Endothelial cell of umbilical vein (primary cell): ENCODE data around the gene NFILZ. TPM values are rescaled to one million over a fixed set of nuclear protein-coding genes. Genes with fewer than 3 reads are reported as not detected.

ENCODE experiments used
- BruUV-seq: library from RNA; stranded (reverse); fragments of 400-500 nt; replicated peaks from 2 replicates; lab custom pipeline; 2021; lab: Mats Ljungman, UMichigan
- CTCF ChIA-PET: fragments of 300-600, 350-600 bp; sonication (Branson Sonifier 250); formaldehyde crosslinking; loops from one replicate; lab custom pipeline; 2021; ENCODE audit warnings: antibody characterized with exemption, inconsistent platforms; lab: Charles Lee
- POLR2A ChIA-PET: fragments of 300-600, 350-600 bp; sonication (Branson Sonifier 250); formaldehyde crosslinking; loops from one replicate; lab custom pipeline; 2021; ENCODE audit warnings: antibody characterized with exemption, inconsistent platforms; lab: Charles Lee
- DNase-seq: peaks from one replicate; pipeline ENCODE4 v3.0.0-alpha.2; 2011; ENCODE audit warnings: low read depth, low spot score
- FAIRE-seq: peaks from 2 replicates; lab custom pipeline; 2011; peaks lifted over from hg19 to GRCh38; lab: Jason Lieb, UNC
- H2AFZ ChIP-seq: 2 replicates; pipeline ENCODE4 v1.6.0; 2012; ENCODE audit warnings: low read depth, low read length, control low read depth, inconsistent platforms
- H3K27ac ChIP-seq: 2 replicates; pipeline ENCODE4 v1.5.1; 2011; ENCODE audit warnings: low read depth, mild to moderate bottlenecking, control low read depth, low read length, moderate library complexity; ENCODE audit not compliant: insufficient read depth
- H3K27me3 ChIP-seq, 2 experiments: 2 replicates each; pipeline versions ENCODE4 v1.6.0 to v1.6.1; 2011; ENCODE audit warnings: low read length in 2 of 2, mixed read lengths in 1 of 2; ENCODE audit not compliant: control insufficient read depth in 2 of 2, insufficient read depth in 2 of 2
- H3K36me3 ChIP-seq, 2 experiments: 2 replicates in 1 of 2; 3 replicates in 1 of 2; pipeline ENCODE4 v1.5.1; 2011; ENCODE audit warnings: low read length in 2 of 2, mild to moderate bottlenecking in 1 of 2, moderate library complexity in 1 of 2; ENCODE audit not compliant: control insufficient read depth in 2 of 2, insufficient read depth in 2 of 2; ENCODE audit errors: extremely low read depth in 1 of 2
- H3K4me1 ChIP-seq: 3 replicates; pipeline ENCODE4 v1.5.1; 2011; ENCODE audit warnings: mild to moderate bottlenecking, low read length; ENCODE audit not compliant: control insufficient read depth, insufficient read depth; ENCODE audit errors: extremely low read depth
- H3K4me2 ChIP-seq: 2 replicates; pipeline ENCODE4 v1.6.1; 2011; ENCODE audit warnings: low read length, control low read depth, mixed read lengths; ENCODE audit not compliant: insufficient read depth
- H3K4me3 ChIP-seq, 3 experiments: fragments of 200-600 bp in 1 of 3; sonication (generic), shearing (Covaris generic) in 1 of 3; replicated peaks in 1 of 3; 2 replicates each; pipeline ENCODE4 v1.5.1; 2011 to 2016; ENCODE audit warnings: control low read depth in 3 of 3, low read length in 3 of 3, mild to moderate bottlenecking in 2 of 3, inconsistent platforms in 1 of 3, low read depth in 1 of 3, moderate library complexity in 1 of 3; ENCODE audit not compliant: insufficient read depth in 1 of 3
- H3K79me2 ChIP-seq: 2 replicates; pipeline ENCODE4 v1.6.0; 2012; ENCODE audit warnings: low read length, inconsistent platforms; ENCODE audit not compliant: control insufficient read depth, insufficient read depth
- H3K9ac ChIP-seq: replicated peaks from 2 replicates; pipeline ENCODE3; 2011; ENCODE audit warnings: low read length, control low read depth; ENCODE audit not compliant: insufficient read depth; ENCODE audit errors: extremely low read depth
- H3K9me1 ChIP-seq: replicated peaks from 3 replicates; pipeline ENCODE4 v1.6.0; 2011; ENCODE audit warnings: mild to moderate bottlenecking, low read length; ENCODE audit not compliant: control insufficient read depth, insufficient read depth; ENCODE audit errors: extremely low read depth
- H3K9me3 ChIP-seq: replicated peaks from 2 replicates; pipeline ENCODE4 v1.5.1; 2012; ENCODE audit warnings: low read length, inconsistent platforms; ENCODE audit not compliant: control insufficient read depth, insufficient read depth
- H4K20me1 ChIP-seq: replicated peaks from 2 replicates; pipeline ENCODE3; 2011; ENCODE audit warnings: mild to moderate bottlenecking, low read length; ENCODE audit not compliant: control insufficient read depth, insufficient read depth; ENCODE audit errors: extremely low read depth
- EZH2 ChIP-seq: IDR thresholded peaks from 2 replicates; pipeline ENCODE4 v1.6.1; 2012; ENCODE audit warnings: borderline replicate concordance, low read depth, mild to moderate bottlenecking, moderate library complexity, low read length, inconsistent platforms; ENCODE audit not compliant: severe bottlenecking
- JUN ChIP-seq: IDR thresholded peaks from 2 replicates; pipeline ENCODE4 v1.6.1; 2011; ENCODE audit warnings: borderline replicate concordance, low read depth; ENCODE audit not compliant: insufficient read length, insufficient read depth
- MYC ChIP-seq: IDR thresholded peaks from one replicate; pipeline ENCODE4 v1.6.1; 2011; ENCODE audit warnings: mild to moderate bottlenecking, low read depth, low read length
- POLR2AphosphoS5 ChIP-seq: IDR thresholded peaks from 2 replicates; pipeline ENCODE4 v1.6.1; 2012; ENCODE audit warnings: low read depth, mild to moderate bottlenecking, control low read depth, low read length, moderate library complexity; ENCODE audit not compliant: insufficient read depth
- dilution Hi-C: fragments of 300-500 bp; cut with MboI; formaldehyde crosslinking; loops from one replicate; pipeline ENCODE4 v1.15.0; 2019; ENCODE audit warnings: low sequenced_read_pairs; ENCODE audit not compliant: extremely low pct_ligation_motif_present
- intact Hi-C: fragments of 100-400 bp; cut with micrococcal nuclease; formaldehyde crosslinking; loops from one replicate; pipeline ENCODE4 v1.10.0; 2022
- polyA plus RNA-seq, 4 experiments: library from polyadenylated mRNA; depleted of rRNA in 3 of 4; stranded (reverse) in 3 of 4; unstranded in 1 of 4; fragments of >200 nt; gene quantifications; 2 replicates each; pipeline versions ENCODE4 v1.2.1 to v1.2.3, GENCODE V29; 2011 to 2012; ENCODE audit warnings: missing spikeins in 1 of 4
- total RNA-seq: library from RNA; stranded (reverse); gene quantifications from 2 replicates; pipeline ENCODE4 v1.2.3, GENCODE V29; 2021

Gene NFILZ
- total and polyA plus RNA-seq, 2 donors (not counting 3 experiments of a cell fraction or from before 2014, with no cell fraction given): not detected

DNA sequence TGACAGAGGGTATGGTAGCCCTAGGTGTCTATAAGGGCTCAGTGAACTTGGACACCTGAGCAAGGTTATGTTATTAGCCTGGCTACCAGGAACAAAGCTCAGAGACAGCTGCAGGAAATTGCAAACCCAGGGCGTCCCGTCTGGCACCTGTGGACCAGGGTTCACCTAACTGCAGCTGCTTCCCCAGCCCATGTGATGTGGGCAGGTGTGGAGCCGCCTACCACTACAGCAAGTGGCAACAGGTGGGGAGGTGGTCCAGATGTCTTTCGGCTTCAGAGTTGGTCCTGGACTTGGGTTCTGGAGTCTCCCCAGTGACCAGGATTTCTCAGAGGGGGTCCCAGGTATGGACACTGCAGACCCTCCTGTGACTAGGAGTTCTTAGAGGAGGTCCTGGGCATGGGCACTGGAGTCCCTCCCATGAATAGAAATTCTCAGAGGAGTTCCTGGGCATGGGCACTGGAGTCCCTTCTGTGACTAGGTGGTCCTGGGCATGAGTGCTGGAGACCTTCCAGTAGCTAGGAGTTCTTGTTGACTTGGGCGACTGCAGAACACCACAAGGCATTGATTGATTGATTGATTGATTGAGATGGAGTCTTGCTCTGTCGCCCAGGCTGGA, 43.0 kb downstream of the NFILZ start:
- H3K9me3 ChIP-seq: no peaks in the 10 kb centered on the region
- no peak overlapping the region for H2AFZ ChIP-seq
- no peaks in the 10 kb centered on the region for H3K79me2 ChIP-seq
- H3K36me3 ChIP-seq: no peaks in the 10 kb centered on the region
- ChIA-PET CTCF (interaction anchor here (1.0 kb wide), 1 partner anchor 12 kb away, joined by 3 read pairs; no protein-coding TSS in a partner anchor), POLR2A (no interaction called here)
- H3K9me1 ChIP-seq: no peaks in the 10 kb centered on the region
- H3K27me3 ChIP-seq: no peaks in the 10 kb centered on the region
- FAIRE-seq: no peak
- no peak overlapping the region for H3K27ac ChIP-seq
- intact Hi-C loops (no loop called here), dilution Hi-C loops (no loop called here)
- TF ChIP-seq POLR2AphosphoS5: no peak
- TF ChIP-seq MYC: no peak
- no peak for TF ChIP-seq JUN
- no peaks in the 10 kb centered on the region for H3K4me1 ChIP-seq
- no TSS peak for BruUV-seq
- H3K4me2 ChIP-seq: no peak overlapping the region
- no peak overlapping the region for H3K4me3 ChIP-seq
- no peaks in the 10 kb centered on the region for H4K20me1 ChIP-seq
- no peak overlapping the region for H3K9ac ChIP-seq
- no peak for DNase-seq

DNA sequence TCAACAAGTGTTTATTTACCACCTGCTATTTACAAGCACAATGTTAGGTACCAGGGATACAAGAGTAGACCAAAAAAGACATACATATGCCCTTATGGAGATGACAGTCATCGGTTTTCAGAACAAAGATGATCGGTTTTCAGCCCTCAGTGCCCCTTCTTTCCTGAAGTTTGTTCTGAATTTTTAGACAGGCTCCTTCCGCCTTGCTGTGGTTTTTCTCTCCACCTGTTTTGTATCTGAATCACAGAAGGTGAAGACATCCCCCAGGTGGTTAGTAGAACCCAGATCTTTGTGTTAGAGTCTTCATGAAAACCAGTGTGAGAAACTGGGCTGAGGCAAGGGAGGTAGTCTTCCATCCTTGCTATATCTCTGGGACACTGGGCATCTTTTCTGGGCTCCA, 44.6 kb downstream of the NFILZ start:
- Histone ChIP-seq H3K27ac (no peak overlapping the region), H3K27me3 (no peaks in the 10 kb centered on the region), H3K4me3 (no peak overlapping the region), H3K9ac (no peak overlapping the region), H4K20me1 (no peaks in the 10 kb centered on the region), H3K4me1 (no peaks in the 10 kb centered on the region), H3K4me2 (no peak overlapping the region), H3K9me3 (no peaks in the 10 kb centered on the region), H3K36me3 (no peaks in the 10 kb centered on the region), H2AFZ (no peak overlapping the region), H3K9me1 (no peaks in the 10 kb centered on the region), H3K79me2 (no peaks in the 10 kb centered on the region)
- TF ChIP-seq EZH2 (no peak), POLR2AphosphoS5 (no peak), MYC (no peak)
- no TSS peak for BruUV-seq
- FAIRE-seq (no peak), DNase-seq (no peak)
- ChIA-PET CTCF (no interaction called here), POLR2A (no interaction called here)
- intact Hi-C loops: no loop called here
- dilution Hi-C loops: no loop called here
